Naive B cell (primary cell): ENCODE data around the gene DUS2. TPM values are rescaled to one million over a fixed set of nuclear protein-coding genes. Genes with fewer than 3 reads are reported as not detected.
A peak's percentile ranks its signal among the peaks of the same experiment; 100 is the strongest.
"Not testable (repeated sequence)": the region's sequence is repeated elsewhere in the genome, so short reads cannot be mapped to it uniquely, and the experiment has no call there.

Experiments used
- ATAC-seq, 2 donors: fragments of 150-1000 bp; cut with Tn5 transposase; 2 replicates each; pipeline ENCODE4 v1.10.0; 2021; ENCODE audit warnings: low read depth in 2 of 2, mild to moderate bottlenecking in 2 of 2, moderate library complexity in 2 of 2
- DNase-seq: peaks from one replicate; pipeline ENCODE4 v3.0.0; 2022
- H3K27ac Mint-ChIP-seq, 6 donors: one replicate each; pipeline ENCODE4 v1.8.0; 2020 to 2022; ENCODE audit warnings: mild to moderate bottlenecking in 6 of 6, mixed read lengths in 6 of 6, moderate library complexity in 5 of 6, inconsistent platforms in 2 of 6
- H3K27me3 Mint-ChIP-seq, 3 donors: one replicate each; pipeline ENCODE4 v1.8.0; 2021 to 2022; ENCODE audit warnings: mixed read lengths in 3 of 3, mild to moderate bottlenecking in 1 of 3
- H3K36me3 Mint-ChIP-seq, 2 donors: one replicate each; pipeline ENCODE4 v1.8.0; 2020 to 2022; ENCODE audit warnings: mixed read lengths in 2 of 2, inconsistent platforms in 1 of 2, mild to moderate bottlenecking in 1 of 2
- H3K4me1 Mint-ChIP-seq, 3 donors: one replicate each; pipeline ENCODE4 v1.8.0; 2020 to 2022; ENCODE audit warnings: mixed read lengths in 3 of 3, inconsistent platforms in 1 of 3, mild to moderate bottlenecking in 1 of 3, moderate library complexity in 1 of 3
- H3K4me3 Mint-ChIP-seq, 8 donors: one replicate each; pipeline ENCODE4 v1.8.0; 2020 to 2022; ENCODE audit warnings: mild to moderate bottlenecking in 8 of 8, mixed read lengths in 8 of 8, moderate library complexity in 8 of 8, inconsistent platforms in 2 of 8
- H3K9me3 Mint-ChIP-seq, 7 donors: one replicate each; pipeline ENCODE4 v1.8.0; 2020 to 2022; ENCODE audit warnings: mixed read lengths in 7 of 7, mild to moderate bottlenecking in 5 of 7, inconsistent platforms in 2 of 7, moderate library complexity in 1 of 7
- polyA plus RNA-seq, 6 donors: library from polyadenylated mRNA; unstranded; fragments of 300-500 nt; fragmentation: Illumina TruSeq; gene quantifications; one replicate each; pipeline ENCODE4 v1.2.3, GENCODE V29; 2021; ENCODE audit warnings: low read depth in 6 of 6

DUS2 gene
- polyA plus RNA-seq, 6 donors from 2014 or later: 36.8 to 51.8 (median 49.9) TPM

DNA sequence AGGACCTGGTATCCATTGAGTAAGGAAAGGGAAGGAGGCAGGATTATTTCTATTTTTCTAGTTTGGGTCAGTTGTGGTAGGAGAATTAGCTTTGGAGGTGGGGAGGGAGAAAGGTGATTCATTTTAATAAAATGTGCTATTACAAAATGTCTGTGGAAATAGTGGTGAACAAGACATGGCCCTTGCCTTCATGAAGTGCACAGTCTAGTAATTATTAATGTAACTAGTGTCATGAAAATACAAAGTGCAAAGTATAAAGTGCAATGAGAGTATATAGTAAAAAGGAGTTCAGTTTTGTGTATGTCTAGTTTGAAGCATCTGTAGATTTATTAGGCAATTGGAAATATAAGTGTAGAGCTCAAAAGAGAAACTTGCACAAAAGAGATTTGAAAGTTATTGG is 74.0 kb downstream of the DUS2 start:
- Mint-ChIP-seq H3K36me3 (peaks cover 0 to 2% of the 10 kb centered on the region in 2 donors), H3K4me3 (peak overlapping the region in 3 of 8 donors; percentile 11 to 29 (median 14)), H3K27me3 (no peaks in the 10 kb centered on the region), H3K4me1 (peaks cover 54 to 88% (median 79%) of the 10 kb centered on the region in 3 donors), H3K27ac (peak overlapping the region in 5 of 6 donors; percentile 0 to 67 (median 58)), H3K9me3 (no peaks in the 10 kb centered on the region)
- ATAC-seq (no peak), DNase-seq (no peak)

DNA sequence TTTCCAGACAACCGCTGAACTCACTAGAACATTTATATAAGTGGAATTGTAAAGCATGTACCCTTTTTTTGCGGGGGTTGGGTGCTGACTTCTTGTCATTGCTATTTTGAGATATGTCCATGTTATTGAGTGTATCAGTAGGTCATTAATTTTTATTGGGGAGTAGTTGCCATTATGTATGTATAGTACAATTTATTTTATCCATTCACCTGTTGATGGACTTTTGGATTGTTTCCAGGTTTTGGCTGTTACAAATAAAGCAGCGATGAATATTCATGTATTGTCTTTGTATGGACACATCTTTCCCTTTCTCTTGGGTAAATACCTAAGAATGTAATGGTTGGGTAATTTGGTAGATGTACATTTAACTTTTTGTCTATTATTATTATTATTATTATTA is 74.8 kb downstream of the DUS2 start:
- no peak for ATAC-seq
- H3K27ac Mint-ChIP-seq: peak overlapping the region in 2 of 6 donors; percentile 58 to 62
- no peak overlapping the region for H3K4me3 Mint-ChIP-seq

DNA sequence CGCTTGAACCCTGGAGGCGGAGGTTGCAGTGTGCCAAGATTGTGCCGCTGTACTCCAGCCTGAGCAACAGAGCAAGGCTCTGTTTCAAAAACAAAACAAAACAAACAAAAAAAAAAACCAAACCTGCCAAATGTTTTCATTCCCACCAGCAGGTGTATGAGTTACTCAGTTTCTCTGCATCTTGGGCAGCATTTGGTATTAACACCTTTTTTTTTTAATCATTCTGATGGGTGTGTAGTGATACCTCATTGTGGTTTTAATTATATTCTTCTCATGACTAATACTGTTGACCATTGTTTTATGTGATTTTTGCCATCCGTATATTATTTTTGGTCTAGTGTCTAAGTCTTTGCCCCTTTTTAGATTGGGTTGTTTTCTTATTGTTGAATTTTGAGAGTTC is 77.4 kb downstream of the DUS2 start:
- peaks cover 8 to 10% of the 10 kb centered on the region in 2 donors for H3K36me3 Mint-ChIP-seq
- H3K27ac Mint-ChIP-seq: peak overlapping the region in 4 of 6 donors; percentile 29 to 70 (median 54)
- peaks cover 55 to 89% (median 79%) of the 10 kb centered on the region in 3 donors for H3K4me1 Mint-ChIP-seq
- no peaks in the 10 kb centered on the region for H3K27me3 Mint-ChIP-seq
- H3K4me3 Mint-ChIP-seq: peak overlapping the region in 4 of 8 donors; percentile 43 to 70 (median 56)
- DNase-seq (no peak), ATAC-seq (no peak)
- H3K9me3 Mint-ChIP-seq: peaks cover 0 to 6% (median 3%) of the 10 kb centered on the region in 7 donors

More for the DNA sequence above, 74.8 kb downstream of the DUS2 start:
- Mint-ChIP-seq H3K27me3 (no peaks in the 10 kb centered on the region), H3K36me3 (peaks cover 6 to 8% of the 10 kb centered on the region in 2 donors), H3K4me1 (peaks cover 59 to 88% (median 81%) of the 10 kb centered on the region in 3 donors), H3K9me3 (peaks cover 0 to 4% (median 0%) of the 10 kb centered on the region in 7 donors)
- no peak for DNase-seq

DNA sequence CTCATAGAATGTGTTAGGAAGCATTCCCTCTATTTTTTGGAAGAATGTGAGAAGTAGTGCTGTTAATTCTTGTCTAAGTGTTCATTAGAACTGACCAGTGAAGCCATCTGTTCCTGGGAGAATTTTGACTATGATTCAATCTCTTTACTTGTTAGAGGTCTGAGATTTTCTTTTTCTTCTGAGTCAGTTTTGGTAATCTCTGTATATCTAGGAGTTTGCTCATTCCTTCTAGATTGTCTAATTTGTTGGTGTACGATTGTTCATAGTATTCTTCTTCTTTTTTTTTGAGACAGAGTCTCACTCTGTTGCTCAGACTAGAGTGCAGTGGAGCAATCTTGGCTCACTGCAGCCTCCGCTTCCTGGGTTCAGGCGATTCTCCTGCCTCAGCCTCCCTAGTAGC is 82.5 kb downstream of the DUS2 start:
- peaks cover 19 to 26% of the 10 kb centered on the region in 2 donors for H3K36me3 Mint-ChIP-seq
- H3K4me1 Mint-ChIP-seq: peaks cover 65 to 95% (median 93%) of the 10 kb centered on the region in 3 donors
- H3K9me3 Mint-ChIP-seq: peaks cover 2 to 26% (median 20%) of the 10 kb centered on the region in 7 donors
- DNase-seq: no peak
- peak overlapping the region in 4 of 8 donors; percentile 3 to 63 (median 18) for H3K4me3 Mint-ChIP-seq
- ATAC-seq: no peak
- no peaks in the 10 kb centered on the region for H3K27me3 Mint-ChIP-seq
- peak overlapping the region in 5 of 6 donors; percentile 36 to 94 (median 72) for H3K27ac Mint-ChIP-seq

DNA sequence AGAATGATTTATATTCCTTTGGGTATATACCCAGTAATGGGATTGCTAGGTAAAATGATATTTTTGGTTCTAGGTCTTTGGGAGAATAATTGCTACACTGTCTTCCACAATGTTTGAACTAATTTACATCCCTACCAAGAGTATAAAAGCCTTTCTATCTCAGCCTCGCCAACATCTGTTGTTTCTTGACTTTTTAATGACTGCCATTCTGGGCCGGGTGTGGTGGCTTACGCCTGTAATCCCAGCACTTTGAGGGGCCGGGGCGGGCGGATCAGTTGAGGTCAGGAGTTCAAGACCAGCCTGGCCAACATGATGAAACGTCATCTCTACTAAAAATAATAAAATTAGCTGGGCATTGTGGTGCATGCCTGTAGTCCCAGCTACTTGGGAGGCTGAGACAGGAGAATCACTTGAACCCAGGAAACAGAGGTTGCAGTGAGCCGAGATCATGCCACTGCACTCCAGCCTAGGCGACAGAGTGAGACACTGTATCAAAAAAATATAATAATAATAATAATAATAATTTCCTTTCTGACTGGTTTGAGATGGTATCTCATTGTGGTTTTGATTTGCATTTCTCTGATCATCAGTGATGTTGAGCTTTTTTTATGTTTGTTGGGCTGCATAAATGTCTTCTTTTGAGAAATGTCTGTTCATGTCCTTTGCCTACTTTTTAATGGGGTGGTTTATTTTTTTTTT is 84.3 kb downstream of the DUS2 start:
- DNase-seq, ATAC-seq, H3K27me3 Mint-ChIP-seq: not testable (repeated sequence)
- Mint-ChIP-seq H3K36me3 (peaks cover 17 to 33% of the 10 kb centered on the region in 2 donors), H3K27ac (peak overlapping the region in 3 of 6 donors; percentile 56 to 84 (median 71)), H3K9me3 (peaks cover 9 to 37% (median 34%) of the 10 kb centered on the region in 7 donors), H3K4me1 (peaks cover 68 to 94% (median 94%) of the 10 kb centered on the region in 3 donors), H3K4me3 (peak overlapping the region in 4 of 8 donors; percentile 38 to 73 (median 58))

DNA sequence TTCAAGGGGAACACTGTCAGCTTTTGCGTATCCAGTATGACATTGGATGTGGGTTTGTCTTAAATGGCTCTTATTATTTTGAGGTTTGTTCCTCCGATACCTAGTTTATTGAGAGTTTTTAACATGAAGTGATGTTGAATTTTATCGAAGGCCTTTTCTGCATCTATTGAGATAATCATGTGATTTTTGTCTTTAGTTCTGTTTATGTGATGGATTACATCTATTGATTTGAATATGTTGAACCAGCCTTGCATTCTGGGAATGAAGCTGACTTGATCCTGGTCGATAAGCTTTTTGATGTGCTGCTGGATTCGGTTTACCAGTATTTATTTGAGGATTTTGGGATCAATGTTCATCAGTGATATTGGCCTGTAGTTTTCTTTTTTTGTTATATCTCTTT is 86.1 kb downstream of the DUS2 start:
- peaks cover 13 to 39% (median 33%) of the 10 kb centered on the region in 7 donors for H3K9me3 Mint-ChIP-seq
- H3K36me3 Mint-ChIP-seq: peaks cover 17 to 37% of the 10 kb centered on the region in 2 donors
- H3K4me3 Mint-ChIP-seq: peak overlapping the region in 2 of 8 donors; percentile 22 to 40
- peaks cover 66 to 96% (median 95%) of the 10 kb centered on the region in 3 donors for H3K4me1 Mint-ChIP-seq
- not testable (repeated sequence) for DNase-seq, ATAC-seq, H3K27me3 Mint-ChIP-seq
- H3K27ac Mint-ChIP-seq: peak overlapping the region in 5 of 6 donors; percentile 1 to 83 (median 81)

DNA sequence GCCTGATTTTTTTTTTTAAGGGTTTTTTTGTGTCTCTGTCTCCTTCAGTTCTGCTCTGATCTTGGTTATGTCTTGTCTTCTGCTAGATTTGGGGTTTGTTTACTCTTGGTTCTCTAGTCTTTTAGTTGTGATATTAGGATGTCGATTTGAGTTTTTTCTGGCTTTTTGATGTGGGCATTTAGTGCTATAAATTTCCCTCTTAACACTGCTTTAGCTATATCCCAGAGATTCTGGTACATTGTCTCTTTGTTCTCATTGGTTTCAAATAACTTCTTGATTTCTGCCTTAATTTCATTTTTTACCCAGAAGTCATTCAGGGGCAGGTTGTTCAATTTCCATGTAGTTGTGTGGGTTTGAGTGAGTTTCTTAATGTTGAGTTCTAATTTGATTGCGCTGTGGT is 87.5 kb downstream of the DUS2 start:
- not testable (repeated sequence) for H3K27me3 Mint-ChIP-seq, DNase-seq, H3K4me3 Mint-ChIP-seq, ATAC-seq
- peaks cover 13 to 36% (median 30%) of the 10 kb centered on the region in 7 donors for H3K9me3 Mint-ChIP-seq
- peaks cover 61 to 96% (median 95%) of the 10 kb centered on the region in 3 donors for H3K4me1 Mint-ChIP-seq
- peaks cover 12 to 37% of the 10 kb centered on the region in 2 donors for H3K36me3 Mint-ChIP-seq
- peak overlapping the region in 4 of 6 donors; percentile 5 to 78 (median 34) for H3K27ac Mint-ChIP-seq

DNA sequence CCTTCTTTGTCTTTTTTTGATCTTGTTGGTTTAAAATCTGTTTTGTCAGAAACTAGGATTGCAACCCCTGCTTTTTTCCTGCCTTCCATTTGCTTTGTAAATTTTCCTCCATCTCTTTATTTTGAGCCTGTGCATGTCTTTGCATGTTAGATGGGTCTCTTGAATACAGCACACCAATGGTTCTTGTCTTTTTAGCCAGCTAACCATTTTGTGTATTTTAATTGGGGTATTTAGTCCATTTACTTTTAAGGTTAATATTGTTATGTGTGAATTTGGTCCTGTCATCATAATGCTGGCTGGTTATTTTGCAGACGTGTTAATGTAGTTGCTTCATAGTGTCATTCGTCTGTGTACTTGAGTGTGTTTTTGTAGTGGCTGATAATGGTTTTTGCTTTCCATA is 88.3 kb downstream of the DUS2 start:
- H3K4me3 Mint-ChIP-seq: peak overlapping the region in 1 of 8 donors; percentile 0
- peaks cover 13 to 36% (median 30%) of the 10 kb centered on the region in 7 donors for H3K9me3 Mint-ChIP-seq
- H3K27me3 Mint-ChIP-seq: no peaks in the 10 kb centered on the region
- peaks cover 63 to 92% (median 91%) of the 10 kb centered on the region in 3 donors for H3K4me1 Mint-ChIP-seq
- peaks cover 12 to 37% of the 10 kb centered on the region in 2 donors for H3K36me3 Mint-ChIP-seq
- peak overlapping the region in 4 of 6 donors; percentile 51 to 91 (median 78) for H3K27ac Mint-ChIP-seq
- DNase-seq (no peak), ATAC-seq (no peak)

DNA sequence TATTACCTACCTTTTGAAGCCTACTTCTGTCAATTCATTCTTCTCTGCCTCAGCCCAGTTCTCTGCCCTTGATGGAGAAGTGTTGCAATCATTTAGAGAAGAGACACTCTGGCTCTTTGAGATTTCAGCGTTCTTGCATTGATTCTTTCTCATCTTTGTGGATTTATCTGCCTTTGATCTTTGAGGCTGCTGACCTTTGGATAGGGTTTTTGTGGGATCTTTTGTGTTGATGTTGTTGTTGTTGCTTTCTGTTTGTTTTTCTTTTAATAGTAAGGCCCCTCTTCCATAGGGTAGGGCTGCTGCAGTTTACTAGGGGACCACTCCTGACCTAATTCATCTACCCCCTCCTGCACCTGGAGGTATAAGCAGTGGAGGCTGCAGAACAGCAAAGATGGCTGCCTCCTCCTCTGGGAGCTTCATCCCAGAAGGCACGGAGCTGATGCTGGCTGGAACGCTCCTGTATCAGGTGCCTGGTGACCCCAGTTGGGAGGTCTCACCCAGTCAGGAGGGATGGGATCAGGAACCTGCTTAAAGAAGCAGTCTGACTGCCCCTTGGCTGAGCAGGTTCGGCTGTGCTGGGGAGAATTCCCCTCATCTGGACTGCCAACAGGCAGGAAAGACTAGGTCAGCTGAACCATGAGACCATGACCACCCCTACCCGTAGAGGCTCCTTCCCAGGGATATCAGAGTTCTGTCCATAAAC is 90.1 kb downstream of the DUS2 start:
- Mint-ChIP-seq H3K4me3 (peak overlapping the region in 3 of 8 donors; percentile 5 to 75 (median 40)), H3K4me1 (peaks cover 56 to 91% (median 82%) of the 10 kb centered on the region in 3 donors), H3K9me3 (peaks cover 13 to 36% (median 28%) of the 10 kb centered on the region in 7 donors), H3K36me3 (peaks cover 12 to 37% of the 10 kb centered on the region in 2 donors), H3K27ac (peak overlapping the region in 4 of 6 donors; percentile 46 to 78 (median 74)), H3K27me3 (no peaks in the 10 kb centered on the region)
- ATAC-seq (no peak), DNase-seq (no peak)

DNA sequence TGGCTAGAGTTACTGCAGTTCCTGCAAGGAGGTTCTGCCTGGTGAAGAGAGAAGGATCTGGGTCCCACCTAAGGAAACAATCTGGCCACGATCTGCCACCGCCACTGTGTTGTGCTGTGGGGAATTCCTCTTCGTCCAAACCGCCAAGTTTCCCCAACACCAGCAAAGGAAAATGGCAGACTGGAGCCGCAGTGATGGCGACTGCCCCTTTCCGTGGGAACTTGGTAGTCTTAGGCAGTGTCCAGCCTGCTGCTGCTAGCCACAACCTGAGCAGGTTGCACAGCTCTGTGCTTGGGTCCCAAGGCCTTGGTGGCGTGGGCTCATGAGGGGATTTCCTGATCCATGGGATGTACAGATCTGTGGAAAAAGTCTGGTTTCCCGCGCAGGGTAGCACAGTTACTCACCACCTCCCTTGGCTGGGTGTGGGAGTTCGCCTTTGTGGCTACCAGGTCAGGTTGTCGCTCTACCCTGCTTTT is 90.7 kb downstream of the DUS2 start:
- H3K9me3 Mint-ChIP-seq: peaks cover 13 to 30% (median 24%) of the 10 kb centered on the region in 7 donors
- no peaks in the 10 kb centered on the region for H3K27me3 Mint-ChIP-seq
- H3K4me1 Mint-ChIP-seq: peaks cover 55 to 91% (median 82%) of the 10 kb centered on the region in 3 donors
- no peak for ATAC-seq
- H3K4me3 Mint-ChIP-seq: peak overlapping the region in 1 of 8 donors; percentile 25
- peak overlapping the region in 3 of 6 donors; percentile 42 to 78 (median 78) for H3K27ac Mint-ChIP-seq
- H3K36me3 Mint-ChIP-seq: peaks cover 12 to 33% of the 10 kb centered on the region in 2 donors
- DNase-seq: no peak

DNA sequence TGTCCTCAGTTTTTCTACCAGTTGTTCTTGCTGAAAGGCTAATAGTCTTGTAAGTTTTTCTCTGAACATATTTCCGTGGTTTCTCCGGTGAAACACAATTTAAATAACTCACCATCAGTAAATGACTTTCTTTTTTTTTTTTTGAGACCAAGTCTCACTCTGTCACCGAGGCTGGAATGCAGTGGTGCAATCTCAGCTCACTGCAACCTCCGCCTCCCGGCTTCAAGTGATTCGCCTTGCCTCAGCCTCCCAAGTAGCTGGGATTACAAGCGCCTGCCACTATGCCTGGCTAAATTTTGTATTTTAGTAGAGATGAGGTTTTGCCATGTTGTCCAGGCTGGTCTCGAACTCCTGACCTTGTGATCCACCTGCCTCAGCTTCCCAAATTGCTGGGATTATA is 91.9 kb downstream of the DUS2 start:
- H3K27ac Mint-ChIP-seq: peak overlapping the region in 4 of 6 donors; percentile 45 to 85 (median 54)
- peaks cover 6 to 22% (median 14%) of the 10 kb centered on the region in 7 donors for H3K9me3 Mint-ChIP-seq
- peaks cover 4 to 23% of the 10 kb centered on the region in 2 donors for H3K36me3 Mint-ChIP-seq
- ATAC-seq, DNase-seq, H3K27me3 Mint-ChIP-seq: not testable (repeated sequence)
- peaks cover 54 to 93% (median 82%) of the 10 kb centered on the region in 3 donors for H3K4me1 Mint-ChIP-seq
- H3K4me3 Mint-ChIP-seq: peak overlapping the region in 4 of 8 donors; percentile 9 to 57 (median 42)

DNA sequence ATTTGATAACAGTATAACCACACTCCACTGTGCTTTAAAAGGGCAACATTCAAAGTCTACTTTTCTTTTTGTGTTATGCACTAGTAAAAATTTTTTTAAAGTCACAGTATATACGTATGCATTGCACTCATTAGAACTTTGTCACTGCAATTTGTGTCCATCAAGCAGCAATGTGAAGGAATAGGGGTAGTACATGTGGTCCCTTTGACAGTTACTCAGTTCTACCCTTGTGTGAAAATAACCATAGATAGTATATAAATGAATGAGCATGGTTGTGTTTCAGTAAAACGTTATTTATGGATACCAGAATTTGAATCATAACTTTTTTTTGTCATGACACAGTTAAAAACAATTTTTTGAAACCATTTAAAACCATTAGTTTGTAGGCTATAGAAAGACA is 92.8 kb downstream of the DUS2 start:
- H3K27me3 Mint-ChIP-seq: no peaks in the 10 kb centered on the region
- H3K9me3 Mint-ChIP-seq: peaks cover 2 to 16% (median 9%) of the 10 kb centered on the region in 7 donors
- peak overlapping the region in 2 of 6 donors; percentile 15 to 45 for H3K27ac Mint-ChIP-seq
- peak overlapping the region in 1 of 8 donors; percentile 44 for H3K4me3 Mint-ChIP-seq
- peaks cover 4 to 17% of the 10 kb centered on the region in 2 donors for H3K36me3 Mint-ChIP-seq
- H3K4me1 Mint-ChIP-seq: peaks cover 51 to 94% (median 80%) of the 10 kb centered on the region in 3 donors
- ATAC-seq (no peak), DNase-seq (no peak)
